NAMALWA (cell line): Measurements from ENCODE around the gene TMEM86A.
A peak's percentile ranks its signal among the peaks of the same experiment; 100 is the strongest.
"Not testable (repeated sequence)": the region's sequence is repeated elsewhere in the genome, so short reads cannot be mapped to it uniquely, and the experiment has no call there.

Source experiments
- DNase-seq: peaks from one replicate; pipeline ENCODE4 v3.0.0-alpha.2; 2015; ENCODE audit warnings: low spot score

Gene TMEM86A

GRCh38 chr11:18698341-18699268 is at the start of gene TMEM86A:
TSS of gene TMEM86A (plus strand) at chr11:18698779. CDS start at chr11:18698887, 108 bp downstream.
- DNase-seq = peak; percentile 78

GRCh38 chr11:18650353-18650752 is 48.2 kb upstream of the TMEM86A start:
- DNase-seq = no peak

GRCh38 chr11:18650859-18651557 is 47.6 kb upstream of the TMEM86A start:
- peak; percentile 82 for DNase-seq

GRCh38 chr11:18657673-18658072 is 40.9 kb upstream of the TMEM86A start:
- no peak for DNase-seq

GRCh38 chr11:18665353-18665872 is 33.2 kb upstream of the TMEM86A start:
- DNase-seq = not testable (repeated sequence)

GRCh38 chr11:18668131-18668530 is 30.4 kb upstream of the TMEM86A start:
- no peak for DNase-seq

GRCh38 chr11:18669219-18669596 is 29.4 kb upstream of the TMEM86A start:
- no peak for DNase-seq

- DNase-seq = no peak
Measured at GRCh38 chr11:18669711-18670110, 28.9 kb upstream of the TMEM86A start.

- DNase-seq = no peak
Measured at GRCh38 chr11:18671246-18671645, 27.3 kb upstream of the TMEM86A start.

- DNase-seq = not testable (repeated sequence)
Measured at GRCh38 chr11:18672209-18672608, 26.4 kb upstream of the TMEM86A start.

- no peak for DNase-seq
Measured at GRCh38 chr11:18676803-18677202, 21.8 kb upstream of the TMEM86A start.

- DNase-seq = no peak
Measured at GRCh38 chr11:18677560-18677959, 21.0 kb upstream of the TMEM86A start.

- DNase-seq = not testable (repeated sequence)
Measured at GRCh38 chr11:18681949-18682348, 16.6 kb upstream of the TMEM86A start.

- DNase-seq = no peak
Measured at GRCh38 chr11:18682466-18682865, 16.1 kb upstream of the TMEM86A start.

GRCh38 chr11:18684267-18684666 is 14.3 kb upstream of the TMEM86A start:
- no peak for DNase-seq

- not testable (repeated sequence) for DNase-seq
Measured at GRCh38 chr11:18691467-18692140, 7.0 kb upstream of the TMEM86A start.

- no peak for DNase-seq
Measured at GRCh38 chr11:18692941-18693760, 5.4 kb upstream of the TMEM86A start.

- no peak for DNase-seq
Measured at GRCh38 chr11:18696638-18697225, 1.8 kb upstream of the TMEM86A start.

GRCh38 chr11:18697576-18697975 is 1.0 kb upstream of the TMEM86A start:
- DNase-seq = no peak

- no peak for DNase-seq
Measured at GRCh38 chr11:18699269-18699596, 654 bp downstream of the TMEM86A start.

GRCh38 chr11:18699848-18700261 is 1.3 kb downstream of the TMEM86A start:
- DNase-seq = no peak
